Neural cell (in vitro differentiated cells): ENCODE measurements around the gene PEX7. TPM values are rescaled to one million over a fixed set of nuclear protein-coding genes. Genes with fewer than 3 reads are reported as not detected.

Experiments
- H2AFZ ChIP-seq: fragments of 200-600, 300-800 bp; sonication (generic), shearing (Covaris generic); 2 replicates; pipeline ENCODE4 v1.6.0; 2014; ENCODE audit warnings: low read depth, mild to moderate bottlenecking, antibody characterized with exemption, low read length, moderate library complexity
- H3F3A ChIP-seq: fragments of 200-600 bp; shearing (Covaris generic); 2 replicates; pipeline ENCODE4 v1.6.1; 2016; ENCODE audit warnings: mild to moderate bottlenecking, moderate library complexity, mixed read lengths, antibody characterized with exemption, low read length; ENCODE audit not compliant: insufficient read depth, poor library complexity, severe bottlenecking
- H3K27ac ChIP-seq: fragments of 200-600, 300-800 bp; sonication (generic), shearing (Covaris generic); 2 replicates; pipeline ENCODE4 v1.5.1; 2014; ENCODE audit warnings: mild to moderate bottlenecking, low read length, moderate library complexity
- H3K27me3 ChIP-seq: fragments of 300-800, 200-600 bp; sonication (generic), shearing (Covaris generic); 2 replicates; pipeline ENCODE4 v1.6.0; 2014; ENCODE audit warnings: mild to moderate bottlenecking, low read depth, low read length, moderate library complexity; ENCODE audit not compliant: insufficient read depth
- H3K36me3 ChIP-seq: fragments of 300-800, 200-600 bp; sonication (generic), shearing (Covaris generic); 2 replicates; pipeline ENCODE4 v1.5.1; 2014; ENCODE audit warnings: mild to moderate bottlenecking, antibody characterized with exemption, low read length, moderate library complexity; ENCODE audit not compliant: insufficient read depth
- H3K4me2 ChIP-seq: fragments of 300-800, 200-600 bp; sonication (generic), shearing (Covaris generic); 2 replicates; pipeline ENCODE4 v1.6.0; 2014; ENCODE audit warnings: mild to moderate bottlenecking, low read length
- H3K4me3 ChIP-seq: fragments of 300-800, 200-600 bp; sonication (generic), shearing (Covaris generic); 2 replicates; pipeline ENCODE4 v1.5.1; 2014; ENCODE audit warnings: mild to moderate bottlenecking, low read length, moderate library complexity
- H3K79me2 ChIP-seq: fragments of 200-600 bp; shearing (Covaris generic); replicated peaks from 2 replicates; pipeline ENCODE4 v1.6.0; 2014; ENCODE audit warnings: mild to moderate bottlenecking, low read length, moderate library complexity; ENCODE audit not compliant: insufficient read depth
- H3K9ac ChIP-seq: fragments of 300-800, 200-600 bp; sonication (generic), shearing (Covaris generic); 2 replicates; pipeline ENCODE4 v1.6.1; 2016; ENCODE audit warnings: mild to moderate bottlenecking, low read length, mixed read lengths
- H3K9me2 ChIP-seq: fragments of 200-600 bp; shearing (Covaris generic); 2 replicates; pipeline ENCODE4 v1.6.1; 2016; ENCODE audit warnings: mild to moderate bottlenecking, low read length, mixed read lengths; ENCODE audit not compliant: insufficient read depth
- H3K9me3 ChIP-seq: fragments of 200-600, 300-800 bp; sonication (generic), shearing (Covaris generic); 2 replicates; pipeline ENCODE4 v1.6.1; 2016; ENCODE audit warnings: mild to moderate bottlenecking, mixed run types, low read length, moderate library complexity, mixed read lengths
- H4K20me1 ChIP-seq: fragments of 200-600 bp; shearing (Covaris generic); 2 replicates; pipeline ENCODE4 v1.6.1; 2016; ENCODE audit warnings: mild to moderate bottlenecking, mixed run types; ENCODE audit not compliant: insufficient read depth
- EP300 ChIP-seq: fragments of 450-650 bp; conservative IDR thresholded peaks from 2 replicates; pipeline ENCODE4 v1.6.1; 2014; ENCODE audit warnings: antibody characterized with exemption, mild to moderate bottlenecking, moderate library complexity; ENCODE audit not compliant: poor library complexity, severe bottlenecking
- EZH2 ChIP-seq: fragments of 200-600, 300-800 bp; shearing (Covaris generic), sonication (generic); IDR thresholded peaks from 2 replicates; pipeline ENCODE4 v1.6.1; 2014; ENCODE audit warnings: antibody characterized with exemption, low read length, borderline replicate concordance, mild to moderate bottlenecking; ENCODE audit not compliant: insufficient read depth, poor library complexity, severe bottlenecking
- MXI1 ChIP-seq: fragments of 450-650 bp; conservative IDR thresholded peaks from 2 replicates; pipeline ENCODE4 v1.6.1; 2014; ENCODE audit warnings: antibody characterized with exemption, mild to moderate bottlenecking; ENCODE audit not compliant: poor library complexity, severe bottlenecking
- POLR2AphosphoS5 ChIP-seq: IDR thresholded peaks from 2 replicates; pipeline ENCODE4 v1.6.1; 2012
- RAD21 ChIP-seq: fragments of 450-650 bp; conservative IDR thresholded peaks from 2 replicates; pipeline ENCODE4 v1.6.1; 2014; ENCODE audit warnings: antibody characterized with exemption, mild to moderate bottlenecking, moderate library complexity
- SMC3 ChIP-seq: fragments of 450-650 bp; conservative IDR thresholded peaks from 2 replicates; pipeline ENCODE4 v1.6.1; 2014; ENCODE audit warnings: antibody characterized with exemption, mild to moderate bottlenecking, moderate library complexity; ENCODE audit not compliant: poor library complexity
- TAF1 ChIP-seq: IDR thresholded peaks from 2 replicates; pipeline ENCODE4 v1.6.1; 2012; ENCODE audit warnings: low read depth
- polyA plus RNA-seq: library from polyadenylated mRNA; depleted of rRNA; stranded (reverse); fragments of >200 nt; gene quantifications from 2 replicates; pipeline ENCODE4 v1.2.3, GENCODE V29; 2014
- TF ChIP-seq, protein P1 (sequence below): fragments of 450-650 bp; IDR thresholded peaks from 2 replicates; pipeline ENCODE4 v1.5.1; 2014; ENCODE audit warnings: antibody characterized with exemption, mild to moderate bottlenecking, moderate library complexity; ENCODE audit not compliant: poor library complexity, severe bottlenecking
- TF ChIP-seq, protein P2 (sequence below): IDR thresholded peaks from 2 replicates; pipeline ENCODE4 v1.6.1; 2012; ENCODE audit warnings: borderline replicate concordance

The PEX7 gene
- polyA plus RNA-seq, 1 donor from 2014 or later: 10.8 TPM

DNA sequence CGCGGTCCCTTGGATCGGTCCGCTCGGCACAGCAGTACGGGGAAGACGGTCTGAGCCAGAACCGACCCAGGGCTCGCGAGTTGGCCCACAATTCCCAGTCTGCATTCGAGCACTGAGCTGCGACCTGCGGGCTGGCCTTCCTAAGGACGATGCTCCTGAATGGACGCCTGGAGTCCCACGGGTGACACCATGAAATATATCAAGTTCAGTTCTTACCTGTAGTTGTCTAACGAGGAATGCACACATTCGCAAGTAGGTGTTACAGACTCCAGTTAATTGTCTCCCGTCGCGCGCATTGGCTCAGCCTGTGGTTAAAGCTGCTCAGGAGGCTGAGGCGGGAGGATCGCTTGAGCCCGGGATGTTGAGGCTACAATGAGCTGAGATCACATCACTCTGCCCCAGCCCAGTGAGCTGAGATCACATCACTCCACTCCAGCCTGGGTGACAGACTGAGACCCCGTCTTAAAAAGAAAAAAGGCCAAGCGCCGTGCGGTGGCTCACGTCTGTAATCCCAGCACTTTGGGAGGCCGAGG lies 802 bp downstream of the PEX7 start:
- H3K4me3 ChIP-seq: peak overlapping the region; percentile 76
- no peaks in the 10 kb centered on the region for H4K20me1 ChIP-seq
- TF ChIP-seq, protein P1, sequence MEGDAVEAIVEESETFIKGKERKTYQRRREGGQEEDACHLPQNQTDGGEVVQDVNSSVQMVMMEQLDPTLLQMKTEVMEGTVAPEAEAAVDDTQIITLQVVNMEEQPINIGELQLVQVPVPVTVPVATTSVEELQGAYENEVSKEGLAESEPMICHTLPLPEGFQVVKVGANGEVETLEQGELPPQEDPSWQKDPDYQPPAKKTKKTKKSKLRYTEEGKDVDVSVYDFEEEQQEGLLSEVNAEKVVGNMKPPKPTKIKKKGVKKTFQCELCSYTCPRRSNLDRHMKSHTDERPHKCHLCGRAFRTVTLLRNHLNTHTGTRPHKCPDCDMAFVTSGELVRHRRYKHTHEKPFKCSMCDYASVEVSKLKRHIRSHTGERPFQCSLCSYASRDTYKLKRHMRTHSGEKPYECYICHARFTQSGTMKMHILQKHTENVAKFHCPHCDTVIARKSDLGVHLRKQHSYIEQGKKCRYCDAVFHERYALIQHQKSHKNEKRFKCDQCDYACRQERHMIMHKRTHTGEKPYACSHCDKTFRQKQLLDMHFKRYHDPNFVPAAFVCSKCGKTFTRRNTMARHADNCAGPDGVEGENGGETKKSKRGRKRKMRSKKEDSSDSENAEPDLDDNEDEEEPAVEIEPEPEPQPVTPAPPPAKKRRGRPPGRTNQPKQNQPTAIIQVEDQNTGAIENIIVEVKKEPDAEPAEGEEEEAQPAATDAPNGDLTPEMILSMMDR: peak; percentile 16
- no peak for TF ChIP-seq MXI1
- no peaks in the 10 kb centered on the region for H3K9me2 ChIP-seq
- H3K9me3 ChIP-seq: no peaks in the 10 kb centered on the region
- peak overlapping the region; percentile 90 for H2AFZ ChIP-seq
- H3F3A ChIP-seq: no peaks in the 10 kb centered on the region
- peaks cover 3% of the 10 kb centered on the region for H3K36me3 ChIP-seq
- no peak overlapping the region for H3K4me2 ChIP-seq
- no peaks in the 10 kb centered on the region for H3K27me3 ChIP-seq
- peak overlapping the region; percentile 77 for H3K9ac ChIP-seq
- peak overlapping the region; percentile 23 for H3K27ac ChIP-seq
- no peaks in the 10 kb centered on the region for H3K79me2 ChIP-seq

DNA sequence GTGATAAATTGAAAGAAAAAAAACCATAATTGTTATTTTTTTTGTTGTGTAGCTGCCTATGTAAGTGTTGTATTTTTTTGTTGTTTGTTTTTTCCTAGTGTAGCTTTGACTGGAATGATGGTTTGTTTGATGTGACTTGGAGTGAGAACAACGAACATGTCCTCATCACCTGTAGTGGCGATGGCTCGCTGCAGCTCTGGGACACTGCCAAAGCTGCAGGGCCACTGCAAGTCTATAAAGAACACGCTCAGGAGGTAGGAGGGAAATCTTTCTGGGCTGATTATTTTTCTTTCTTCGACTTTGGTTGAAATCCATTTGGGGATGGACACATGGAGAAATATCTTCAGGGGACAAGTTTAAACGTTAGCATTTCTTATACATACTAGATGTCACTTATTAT lies 3.8 kb downstream of the PEX7 start:
- Histone ChIP-seq H3K9ac (no peak overlapping the region), H3F3A (no peaks in the 10 kb centered on the region), H3K9me3 (no peaks in the 10 kb centered on the region), H4K20me1 (no peaks in the 10 kb centered on the region), H3K79me2 (no peaks in the 10 kb centered on the region), H3K9me2 (no peaks in the 10 kb centered on the region), H3K36me3 (peaks cover 9% of the 10 kb centered on the region), H3K27ac (no peak overlapping the region), H3K4me3 (no peak overlapping the region), H2AFZ (no peak overlapping the region), H3K4me2 (no peak overlapping the region), H3K27me3 (no peaks in the 10 kb centered on the region)
- TF ChIP-seq EP300 (no peak), RAD21 (no peak), SMC3 (no peak), POLR2AphosphoS5 (no peak)
- TF ChIP-seq, protein P1: no peak

DNA sequence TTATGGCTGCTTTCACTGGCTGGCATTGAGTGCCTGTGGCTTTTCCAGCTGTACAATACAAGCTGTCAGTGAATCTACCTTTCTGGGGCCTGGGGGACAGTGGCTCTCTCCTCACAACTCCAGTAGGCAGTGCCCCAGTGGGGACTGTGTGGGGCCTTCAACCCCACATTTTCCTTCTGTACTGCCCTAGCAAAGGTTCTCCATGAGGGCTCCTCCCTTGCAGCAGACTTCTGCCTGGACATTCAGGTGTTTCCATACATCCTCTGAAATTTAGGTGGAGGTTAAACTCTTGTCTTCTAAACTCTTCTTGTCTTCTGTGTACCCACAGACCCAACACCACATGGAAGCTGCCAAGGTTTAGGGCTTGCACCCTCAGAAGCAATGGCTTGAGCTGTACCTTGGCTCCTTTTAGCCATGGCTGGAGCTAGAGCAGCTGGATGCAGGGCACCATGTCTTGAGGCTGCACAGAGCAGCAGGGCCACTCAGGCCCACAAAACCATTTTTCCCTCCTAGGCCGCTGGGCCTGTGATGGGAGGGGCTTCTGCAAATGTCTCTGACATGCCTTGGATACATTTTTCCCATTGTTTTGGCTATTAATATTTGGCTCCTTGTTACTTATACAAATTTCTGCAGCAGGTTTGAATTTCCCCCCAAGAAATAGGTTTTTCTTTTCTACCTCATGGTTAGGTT lies 9.6 kb downstream of the PEX7 start:
- Histone ChIP-seq H3K27ac (no peak overlapping the region), H3K79me2 (no peaks in the 10 kb centered on the region), H3K9me2 (no peaks in the 10 kb centered on the region), H3F3A (no peaks in the 10 kb centered on the region), H3K27me3 (no peaks in the 10 kb centered on the region), H3K4me3 (no peak overlapping the region), H4K20me1 (no peaks in the 10 kb centered on the region), H3K9ac (no peak overlapping the region), H3K36me3 (peaks cover 9% of the 10 kb centered on the region), H3K4me2 (no peak overlapping the region), H3K9me3 (peaks cover 3% of the 10 kb centered on the region), H2AFZ (no peak overlapping the region)
- TF ChIP-seq EZH2 (no peak), RAD21 (no peak), POLR2AphosphoS5 (no peak), TAF1 (no peak), MXI1 (no peak), EP300 (no peak), SMC3 (no peak)
- TF ChIP-seq, protein P2, sequence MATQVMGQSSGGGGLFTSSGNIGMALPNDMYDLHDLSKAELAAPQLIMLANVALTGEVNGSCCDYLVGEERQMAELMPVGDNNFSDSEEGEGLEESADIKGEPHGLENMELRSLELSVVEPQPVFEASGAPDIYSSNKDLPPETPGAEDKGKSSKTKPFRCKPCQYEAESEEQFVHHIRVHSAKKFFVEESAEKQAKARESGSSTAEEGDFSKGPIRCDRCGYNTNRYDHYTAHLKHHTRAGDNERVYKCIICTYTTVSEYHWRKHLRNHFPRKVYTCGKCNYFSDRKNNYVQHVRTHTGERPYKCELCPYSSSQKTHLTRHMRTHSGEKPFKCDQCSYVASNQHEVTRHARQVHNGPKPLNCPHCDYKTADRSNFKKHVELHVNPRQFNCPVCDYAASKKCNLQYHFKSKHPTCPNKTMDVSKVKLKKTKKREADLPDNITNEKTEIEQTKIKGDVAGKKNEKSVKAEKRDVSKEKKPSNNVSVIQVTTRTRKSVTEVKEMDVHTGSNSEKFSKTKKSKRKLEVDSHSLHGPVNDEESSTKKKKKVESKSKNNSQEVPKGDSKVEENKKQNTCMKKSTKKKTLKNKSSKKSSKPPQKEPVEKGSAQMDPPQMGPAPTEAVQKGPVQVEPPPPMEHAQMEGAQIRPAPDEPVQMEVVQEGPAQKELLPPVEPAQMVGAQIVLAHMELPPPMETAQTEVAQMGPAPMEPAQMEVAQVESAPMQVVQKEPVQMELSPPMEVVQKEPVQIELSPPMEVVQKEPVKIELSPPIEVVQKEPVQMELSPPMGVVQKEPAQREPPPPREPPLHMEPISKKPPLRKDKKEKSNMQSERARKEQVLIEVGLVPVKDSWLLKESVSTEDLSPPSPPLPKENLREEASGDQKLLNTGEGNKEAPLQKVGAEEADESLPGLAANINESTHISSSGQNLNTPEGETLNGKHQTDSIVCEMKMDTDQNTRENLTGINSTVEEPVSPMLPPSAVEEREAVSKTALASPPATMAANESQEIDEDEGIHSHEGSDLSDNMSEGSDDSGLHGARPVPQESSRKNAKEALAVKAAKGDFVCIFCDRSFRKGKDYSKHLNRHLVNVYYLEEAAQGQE: no peak
- TF ChIP-seq, protein P1: no peak
